K562 (cell line): ENCODE results near the gene NFKB2. TPM values are rescaled to one million over a fixed set of nuclear protein-coding genes. Genes with fewer than 3 reads are reported as not detected.
A peak's percentile ranks its signal among the peaks of the same experiment; 100 is the strongest.

Experiments
- ATF6 ChIP-seq: sonication (generic); formaldehyde crosslinking; IDR thresholded peaks from 2 replicates; pipeline ENCODE4 v1.4.0; 2020; ENCODE audit warnings: mild to moderate bottlenecking, missing genetic modification reagents
- BACH1 ChIP-seq: fragments of 200-800 bp; sonication (Bioruptor generic); IDR thresholded peaks from 2 replicates; pipeline ENCODE4 v1.6.1; 2016; ENCODE audit warnings: missing genetic modification characterization, missing compliant biosample characterization
- CEBPB ChIP-seq: fragments of 450-650 bp; IDR thresholded peaks from 2 replicates; pipeline ENCODE4 v1.6.1; 2016; ENCODE audit warnings: missing genetic modification characterization, missing compliant biosample characterization
- EHMT2 ChIP-seq: fragments of 450-650 bp; IDR thresholded peaks from 2 replicates; pipeline ENCODE4 v1.6.1; 2018; ENCODE audit warnings: antibody characterized with exemption
- EP400 ChIP-seq: fragments of 450-650 bp; IDR thresholded peaks from 2 replicates; pipeline ENCODE4 v1.6.1; 2017; ENCODE audit warnings: antibody characterized with exemption, mild to moderate bottlenecking, moderate library complexity
- FOXJ3 ChIP-seq: sonication (generic); formaldehyde crosslinking; IDR thresholded peaks from 2 replicates; pipeline ENCODE4 v1.4.0; 2020; ENCODE audit warnings: mild to moderate bottlenecking, missing genetic modification reagents
- GABPB1 ChIP-seq: sonication (generic); formaldehyde crosslinking; IDR thresholded peaks from 2 replicates; pipeline ENCODE4 v1.8.0; 2022; ENCODE audit warnings: mild to moderate bottlenecking, missing genetic modification reagents
- HMG20B ChIP-seq: fragments of 250-450 bp; sonication (Bioruptor Pico); IDR thresholded peaks from 2 replicates; pipeline ENCODE4 v1.5.0; 2021; ENCODE audit warnings: mild to moderate bottlenecking
- KDM4B ChIP-seq, 2 experiments: fragments of 450-650 bp in 1 of 2; sonication (generic) in 1 of 2; IDR thresholded peaks; 2 replicates each; pipeline ENCODE4 v1.6.1; 2016 to 2017; ENCODE audit warnings: borderline replicate concordance in 2 of 2, antibody characterized with exemption in 1 of 2, low read depth in 1 of 2, mild to moderate bottlenecking in 1 of 2
- LCOR ChIP-seq: sonication (generic); formaldehyde crosslinking; IDR thresholded peaks from 2 replicates; pipeline ENCODE4 v1.8.0; 2022; ENCODE audit warnings: mild to moderate bottlenecking, missing genetic modification reagents
- MAFG ChIP-seq: fragments of 450-650 bp; conservative IDR thresholded peaks from 2 replicates; pipeline ENCODE4 v1.6.1; 2016; ENCODE audit warnings: missing genetic modification characterization, missing compliant biosample characterization
- MBD2 ChIP-seq: sonication (generic); IDR thresholded peaks from 2 replicates; pipeline ENCODE4 v1.6.1; 2016; ENCODE audit warnings: low read depth, borderline replicate concordance
- MCM3 ChIP-seq: fragments of 450-650 bp; IDR thresholded peaks from 2 replicates; pipeline ENCODE4 v1.6.1; 2016
- MLLT1 ChIP-seq, 2 experiments: fragments of 450-650 bp; IDR thresholded peaks; 2 replicates each; pipeline ENCODE4 v1.6.1; 2016
- NFIX ChIP-seq: fragments of 250-450 bp; sonication (Bioruptor Pico); IDR thresholded peaks from 2 replicates; pipeline ENCODE4 v1.4.0; 2020; ENCODE audit warnings: low read depth, mild to moderate bottlenecking, moderate library complexity
- PCBP1 ChIP-seq: fragments of 200-400 bp; formaldehyde crosslinking; IDR thresholded peaks from 2 replicates; pipeline ENCODE4 v1.6.1; 2018; ENCODE audit warnings: mild to moderate bottlenecking, low read depth, low read length; ENCODE audit not compliant: poor library complexity, severe bottlenecking
- PREB ChIP-seq: sonication (generic); formaldehyde crosslinking; IDR thresholded peaks from 2 replicates; pipeline ENCODE4 v1.8.1; 2023; ENCODE audit warnings: mild to moderate bottlenecking, missing genetic modification reagents
- PRPF4 ChIP-seq: fragments of 200-400 bp; formaldehyde crosslinking; IDR thresholded peaks from one replicate; pipeline ENCODE4 v1.6.1; 2017; ENCODE audit warnings: low read length, low read depth, mild to moderate bottlenecking; ENCODE audit not compliant: insufficient read depth, poor library complexity, severe bottlenecking
- SIN3A ChIP-seq, 2 experiments: fragments of 150-350 bp in 1 of 2; IDR thresholded peaks; 2 replicates each; pipeline ENCODE4 v1.6.1; 2011 to 2016; ENCODE audit warnings: borderline replicate concordance in 2 of 2, low read depth in 2 of 2, low read length in 2 of 2, mild to moderate bottlenecking in 2 of 2, moderate library complexity in 2 of 2; ENCODE audit not compliant: control insufficient read depth in 1 of 2
- THRA ChIP-seq: fragments of 450-650 bp; IDR thresholded peaks from 2 replicates; pipeline ENCODE4 v1.6.1; 2017; ENCODE audit warnings: mild to moderate bottlenecking, moderate library complexity
- USF1 ChIP-seq: sonication (generic); formaldehyde crosslinking; IDR thresholded peaks from 2 replicates; pipeline ENCODE4 v1.9.0; 2022; ENCODE audit warnings: mild to moderate bottlenecking, missing genetic modification reagents
- ZEB2 ChIP-seq: fragments of 450-650 bp; IDR thresholded peaks from 2 replicates; pipeline ENCODE4 v1.6.1; 2016
- ZNF146 ChIP-seq: IDR thresholded peaks from one replicate; pipeline ENCODE4 v1.6.1; 2018; ENCODE audit warnings: missing compliant biosample characterization; ENCODE audit not compliant: unreplicated experiment
- ZNF217 ChIP-seq: sonication (generic); formaldehyde crosslinking; IDR thresholded peaks from 2 replicates; pipeline ENCODE4 v1.8.0; 2022; ENCODE audit warnings: mild to moderate bottlenecking, missing genetic modification reagents
- ZNF263 ChIP-seq: sonication (generic); formaldehyde crosslinking; IDR thresholded peaks from 2 replicates; pipeline ENCODE4 v1.8.0; 2022; ENCODE audit warnings: mild to moderate bottlenecking, missing genetic modification reagents, borderline replicate concordance
- polyA plus RNA-seq, 8 experiments: library from polyadenylated mRNA; depleted of rRNA in 4 of 8; stranded (reverse) in 5 of 8; unstranded in 3 of 8; fragments of >200 nt; fragmentation: Nextera tagmentation in 2 of 8; fragmentation: Illumina TruSeq in 1 of 8; extraction: Ambion mirVana in 2 of 8; extraction: Trizol in 1 of 8; gene quantifications; 2 replicates each; pipeline versions ENCODE4 v1.2.1 to v1.2.3, GENCODE V29; 2011 to 2014; ENCODE audit warnings: inconsistent platforms in 1 of 8, missing spikeins in 1 of 8
- total RNA-seq, 7 experiments: library from RNA; depleted of rRNA in 6 of 7; stranded (reverse); fragments of >200 nt in 6 of 7; fragmentation: Illumina TruSeq in 2 of 7; extraction: Trizol in 2 of 7; gene quantifications; 2 replicates each; pipeline versions ENCODE4 v1.2.1 to v1.2.3, GENCODE V29; 2011 to 2021; ENCODE audit warnings: low replicate concordance in 1 of 7

Gene NFKB2
- total and polyA plus RNA-seq, 9 of the 15 experiments (the other 6 are each of a cell fraction or from before 2014, with no cell fraction given): 0.07 to 20.3 (median 7.9) TPM

GRCh38 chr10:102450124-102450373, 54.5 kb downstream of the NFKB2 start (continued):
- TF ChIP-seq FOXJ3 (CRISPR knock-in tag) (no peak), ZNF217 (CRISPR knock-in tag) (no peak), KDM4B (IDR thresholded peaks at IDR 0.05; ENCODE audit: borderline replicate concordance in 2 of 2, low read depth in 1 of 2) (no peak), ATF6 (CRISPR knock-in tag) (no peak), SIN3A (IDR thresholded peaks at IDR 0.05; ENCODE audit: borderline replicate concordance in 2 of 2, control insufficient read depth in 1 of 2, low read depth in 2 of 2, low read length in 2 of 2) (0 out of 4 replicates have a peak, but pooled peaks of 1 of the 2 experiments have one; percentile 33), EHMT2 (no peak), MCM3 (no peak), ZNF146 (no peak), PRPF4 (no peak), PCBP1 (no peak), HMG20B (CRISPR knock-in tag) (no peak), NFIX (no peak), EP400 (0 out of 2 replicates have a peak, but pooled peaks have one; percentile 51), BACH1 (tag) (no peak), MLLT1 (IDR thresholded peaks at IDR 0.05) (0 out of 4 replicates have a peak, but pooled peaks of 1 of the 2 experiments have one; percentile 33), ZEB2 (peak; percentile 81), LCOR (CRISPR knock-in tag) (no peak), MBD2 (no peak), GABPB1 (CRISPR knock-in tag) (no peak; the same call in 1 of the 2 replicates), ZNF263 (CRISPR knock-in tag) (peak; percentile 41; the same call in 1 of the 2 replicates), PREB (CRISPR knock-in tag) (no peak), USF1 (CRISPR knock-in tag) (no peak), THRA (no peak), MAFG (no peak), CEBPB (tag) (no peak)
